ENCODE results near the gene TUBB.
A peak's percentile ranks its signal among the peaks of the same experiment; 100 is the strongest.

The TUBB gene

GRCh38 chr6:30735668-30736314 lies 15.6 kb downstream of the TUBB start:
- Mint-ChIP-seq H3K4me1 (no peaks in the 10 kb centered on the region), H3K4me3 (peak overlapping the region in 1 of 3 experiments; percentile 51), H3K9me3 (no peaks in the 10 kb centered on the region), H3K27ac (peak overlapping the region in 2 of 3 experiments; percentile 35 to 75), H3K36me3 (ENCODE audit: low read depth) (peaks cover 68% of the 10 kb centered on the region), H3K27me3 (ENCODE audit: low read depth) (no peaks in the 10 kb centered on the region)
- TF ChIP-seq, protein P1, sequence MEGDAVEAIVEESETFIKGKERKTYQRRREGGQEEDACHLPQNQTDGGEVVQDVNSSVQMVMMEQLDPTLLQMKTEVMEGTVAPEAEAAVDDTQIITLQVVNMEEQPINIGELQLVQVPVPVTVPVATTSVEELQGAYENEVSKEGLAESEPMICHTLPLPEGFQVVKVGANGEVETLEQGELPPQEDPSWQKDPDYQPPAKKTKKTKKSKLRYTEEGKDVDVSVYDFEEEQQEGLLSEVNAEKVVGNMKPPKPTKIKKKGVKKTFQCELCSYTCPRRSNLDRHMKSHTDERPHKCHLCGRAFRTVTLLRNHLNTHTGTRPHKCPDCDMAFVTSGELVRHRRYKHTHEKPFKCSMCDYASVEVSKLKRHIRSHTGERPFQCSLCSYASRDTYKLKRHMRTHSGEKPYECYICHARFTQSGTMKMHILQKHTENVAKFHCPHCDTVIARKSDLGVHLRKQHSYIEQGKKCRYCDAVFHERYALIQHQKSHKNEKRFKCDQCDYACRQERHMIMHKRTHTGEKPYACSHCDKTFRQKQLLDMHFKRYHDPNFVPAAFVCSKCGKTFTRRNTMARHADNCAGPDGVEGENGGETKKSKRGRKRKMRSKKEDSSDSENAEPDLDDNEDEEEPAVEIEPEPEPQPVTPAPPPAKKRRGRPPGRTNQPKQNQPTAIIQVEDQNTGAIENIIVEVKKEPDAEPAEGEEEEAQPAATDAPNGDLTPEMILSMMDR (IDR thresholded peaks at IDR 0.05; ENCODE audit: unreplicated experiment in 3 of 3): no peak

DNA sequence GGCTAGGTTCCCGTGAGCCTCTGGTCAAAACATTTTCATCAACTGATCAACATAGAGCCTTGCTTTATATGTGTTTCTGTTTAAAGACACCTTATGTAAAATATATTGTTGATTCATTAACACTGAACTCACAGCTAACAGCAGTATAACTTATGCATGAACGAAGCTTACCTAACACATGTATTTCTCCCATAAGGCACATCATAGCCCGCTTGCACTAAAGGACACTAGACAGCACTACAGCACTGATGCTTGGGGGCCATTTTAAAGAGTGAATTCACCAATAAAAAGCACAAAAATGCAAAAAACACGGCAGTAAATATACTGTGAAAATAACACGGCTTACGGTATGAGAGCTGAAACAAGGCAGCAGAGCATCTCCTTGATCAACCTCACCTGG lies 18.4 kb downstream of the TUBB start:
- peaks cover 16% of the 10 kb centered on the region for H3K4me1 Mint-ChIP-seq
- no peaks in the 10 kb centered on the region for H3K9me3 Mint-ChIP-seq
- H3K36me3 Mint-ChIP-seq (ENCODE audit: low read depth): peaks cover 63% of the 10 kb centered on the region
- peak overlapping the region; percentile 46 to 77 (median 47) for H3K4me3 Mint-ChIP-seq
- TF ChIP-seq, protein P1 (IDR thresholded peaks at IDR 0.05; ENCODE audit: unreplicated experiment in 3 of 3): no peak
- peak overlapping the region in 2 of 3 experiments; percentile 61 to 79 for H3K27ac Mint-ChIP-seq
- no peaks in the 10 kb centered on the region for H3K27me3 Mint-ChIP-seq (ENCODE audit: low read depth)

DNA sequence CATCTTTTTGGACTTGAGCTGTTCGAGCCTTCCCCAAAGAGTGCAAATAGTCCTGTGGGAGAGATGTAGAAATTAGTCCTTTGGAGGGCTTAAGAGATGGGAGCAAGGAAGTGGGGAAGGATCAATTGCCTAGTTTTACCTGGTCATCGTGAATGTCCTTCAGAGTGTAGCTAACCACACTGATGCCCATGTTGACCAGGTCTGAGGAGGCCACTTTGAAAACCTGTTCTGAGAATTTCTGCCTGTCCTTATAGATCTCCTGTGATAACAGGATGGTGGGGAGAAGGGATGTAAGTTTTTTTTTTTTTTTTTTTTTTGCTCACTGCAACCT lies 20.4 kb downstream of the TUBB start:
- Mint-ChIP-seq H3K4me3 (peak overlapping the region; percentile 78 to 98 (median 92)), H3K27ac (peak overlapping the region in 2 of 3 experiments; percentile 61 to 72), H3K9me3 (no peaks in the 10 kb centered on the region), H3K36me3 (ENCODE audit: low read depth) (peaks cover 52% of the 10 kb centered on the region), H3K4me1 (peaks cover 26% of the 10 kb centered on the region), H3K27me3 (ENCODE audit: low read depth) (no peaks in the 10 kb centered on the region)
- TF ChIP-seq, protein P1 (IDR thresholded peaks at IDR 0.05; ENCODE audit: unreplicated experiment in 3 of 3): no peak

- peaks cover 45% of the 10 kb centered on the region for H3K36me3 Mint-ChIP-seq (ENCODE audit: low read depth)
- no peaks in the 10 kb centered on the region for H3K27me3 Mint-ChIP-seq (ENCODE audit: low read depth)
- peaks cover 26% of the 10 kb centered on the region for H3K4me1 Mint-ChIP-seq
- H3K4me3 Mint-ChIP-seq: peak overlapping the region; percentile 92 to 98 (median 93)
- H3K9me3 Mint-ChIP-seq: no peaks in the 10 kb centered on the region
- peak overlapping the region; percentile 93 to 98 (median 95) for H3K27ac Mint-ChIP-seq
- TF ChIP-seq, protein P1 (IDR thresholded peaks at IDR 0.05; ENCODE audit: unreplicated experiment in 3 of 3): no peak
These were observed 21.1 kb downstream of the TUBB start for GRCh38 chr6:30741063-30741779.

DNA sequence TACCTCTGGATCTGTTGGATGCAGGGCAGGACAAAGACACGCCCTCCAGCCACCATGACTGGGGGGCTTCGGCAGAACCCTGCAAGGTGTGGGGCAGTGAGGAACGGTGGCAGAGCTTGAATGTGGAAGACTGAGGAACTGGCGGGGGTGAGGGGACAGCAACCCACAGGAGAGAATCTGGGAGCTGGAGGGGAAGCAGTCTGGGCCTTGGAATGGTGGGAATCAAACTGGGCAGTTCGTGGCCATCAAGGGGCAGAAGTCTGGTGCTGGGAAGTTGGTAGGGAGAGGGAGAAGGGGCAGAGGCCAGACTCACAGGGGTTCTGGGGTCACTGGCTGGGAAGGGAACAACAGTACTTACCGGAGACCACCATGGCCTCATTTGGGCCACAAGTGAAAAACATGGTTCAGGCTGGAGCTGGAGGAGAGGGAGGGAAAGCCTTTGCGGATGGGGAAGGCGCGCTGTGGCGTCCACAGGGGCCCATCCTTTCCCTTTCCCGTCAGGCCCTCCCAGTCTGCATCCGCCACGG lies 21.7 kb downstream of the TUBB start:
- Mint-ChIP-seq H3K27me3 (ENCODE audit: low read depth) (no peaks in the 10 kb centered on the region), H3K4me3 (peak overlapping the region; percentile 92 to 98 (median 93)), H3K27ac (peak overlapping the region; percentile 93 to 98 (median 95)), H3K4me1 (peaks cover 26% of the 10 kb centered on the region), H3K36me3 (ENCODE audit: low read depth) (peaks cover 41% of the 10 kb centered on the region), H3K9me3 (no peaks in the 10 kb centered on the region)
- TF ChIP-seq, protein P1 (IDR thresholded peaks at IDR 0.05; ENCODE audit: unreplicated experiment in 3 of 3): no peak
